ENCODE data around the gene SLC39A11. TPM values are rescaled to one million over a fixed set of nuclear protein-coding genes. Genes with fewer than 3 reads are reported as not detected.

The SLC39A11 gene
- polyA plus RNA-seq, 1 of the 3 experiments (the other 2 are of a cell fraction) = 23.5 TPM

DNA sequence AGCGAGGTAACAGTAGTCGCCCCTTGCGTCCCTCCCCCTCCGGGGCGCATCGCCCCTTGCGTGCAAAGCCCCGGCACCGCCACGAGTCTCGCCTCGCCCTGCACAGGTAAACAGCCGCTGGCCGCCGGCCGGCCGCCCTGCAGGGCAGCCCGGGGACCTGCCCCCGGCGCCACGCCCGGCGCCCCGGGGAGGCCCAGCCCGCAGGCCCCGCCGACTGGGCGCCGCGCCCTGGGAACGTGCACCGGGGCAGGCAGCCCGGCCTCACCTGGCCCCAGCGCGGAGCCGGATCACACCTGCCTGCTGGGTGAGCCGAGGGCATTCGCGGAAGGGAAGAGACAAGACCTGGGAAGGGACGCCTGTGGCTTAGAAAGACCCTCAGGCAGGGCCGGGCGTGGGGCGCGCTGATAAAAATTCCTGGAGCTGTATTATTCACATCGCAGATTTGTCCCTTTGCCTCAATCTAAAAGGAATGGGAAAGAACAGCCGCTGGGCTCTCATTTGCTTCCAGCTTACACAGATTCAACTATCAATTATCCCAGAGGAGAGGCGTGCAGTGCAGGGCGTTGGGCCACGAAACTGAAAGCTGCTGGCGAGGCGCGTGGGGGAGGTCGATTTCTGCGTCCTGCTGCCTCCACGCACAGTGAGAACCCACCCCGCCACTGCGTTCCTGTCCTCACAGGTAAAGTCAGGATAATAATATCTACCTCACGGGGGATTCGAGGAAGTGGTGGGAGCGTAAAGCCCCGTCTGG is 451.9 kb downstream of the SLC39A11 start:
- POLR2A ChIA-PET = no interaction called here
- Histone ChIP-seq H3K27ac (ENCODE audit: low read depth in 2 of 2, low read length in 1 of 2) (no peak overlapping the region), H3K79me2 (ENCODE audit: insufficient read depth) (no peaks in the 10 kb centered on the region), H3K9me3 (no peaks in the 10 kb centered on the region), H4K20me1 (ENCODE audit: insufficient read depth) (no peaks in the 10 kb centered on the region), H3K9me2 (no peaks in the 10 kb centered on the region), H3K36me3 (replicated peaks in 1 of 2; ENCODE audit: control insufficient read depth in 1 of 2, insufficient read depth in 2 of 2, low read length in 1 of 2) (no peaks in the 10 kb centered on the region), H3F3A (replicated peaks; ENCODE audit: insufficient read depth) (no peaks in the 10 kb centered on the region), H3K9ac (no peak overlapping the region), H3K27me3 (ENCODE audit: insufficient read depth) (no peaks in the 10 kb centered on the region), H3K4me2 (no peak overlapping the region), H3K4me3 (ENCODE audit: low read depth in 2 of 2, low read length in 1 of 2) (no peak overlapping the region), H2AFZ (ENCODE audit: low read depth) (no peak overlapping the region), H3K4me1 (ENCODE audit: control insufficient read depth in 1 of 2, insufficient read depth in 2 of 2, low read depth in 1 of 2, low read length in 1 of 2) (peaks cover 0 to 10% of the 10 kb centered on the region in 2 experiments; a peak in 2 of 4 replicates)
- DNase-seq = no peak
- WGBS (ENCODE audit: low lambda C conversion rate) = 93% methylated on average over 59 of the region's 61 CpGs
- TF ChIP-seq RFX5 (IDR thresholded peaks at IDR 0.05; ENCODE audit: low read length) = no peak
- no peak for TF ChIP-seq JUND (IDR thresholded peaks at IDR 0.05)
- TF ChIP-seq, protein P1, sequence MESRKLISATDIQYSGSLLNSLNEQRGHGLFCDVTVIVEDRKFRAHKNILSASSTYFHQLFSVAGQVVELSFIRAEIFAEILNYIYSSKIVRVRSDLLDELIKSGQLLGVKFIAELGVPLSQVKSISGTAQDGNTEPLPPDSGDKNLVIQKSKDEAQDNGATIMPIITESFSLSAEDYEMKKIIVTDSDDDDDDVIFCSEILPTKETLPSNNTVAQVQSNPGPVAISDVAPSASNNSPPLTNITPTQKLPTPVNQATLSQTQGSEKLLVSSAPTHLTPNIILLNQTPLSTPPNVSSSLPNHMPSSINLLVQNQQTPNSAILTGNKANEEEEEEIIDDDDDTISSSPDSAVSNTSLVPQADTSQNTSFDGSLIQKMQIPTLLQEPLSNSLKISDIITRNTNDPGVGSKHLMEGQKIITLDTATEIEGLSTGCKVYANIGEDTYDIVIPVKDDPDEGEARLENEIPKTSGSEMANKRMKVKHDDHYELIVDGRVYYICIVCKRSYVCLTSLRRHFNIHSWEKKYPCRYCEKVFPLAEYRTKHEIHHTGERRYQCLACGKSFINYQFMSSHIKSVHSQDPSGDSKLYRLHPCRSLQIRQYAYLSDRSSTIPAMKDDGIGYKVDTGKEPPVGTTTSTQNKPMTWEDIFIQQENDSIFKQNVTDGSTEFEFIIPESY (IDR thresholded peaks at IDR 0.05; ENCODE audit: borderline replicate concordance, low read depth) = no peak
- TF ChIP-seq ELF1 (IDR thresholded peaks at IDR 0.05) = no peak
- no peak for TF ChIP-seq MXI1 (IDR thresholded peaks at IDR 0.05; ENCODE audit: low read depth, low read length)
- no peak for TF ChIP-seq TCF12 (IDR thresholded peaks at IDR 0.05)
- no peak for TF ChIP-seq SIN3A (IDR thresholded peaks at IDR 0.05; ENCODE audit: borderline replicate concordance, low read depth, low read length)
- no peak for TF ChIP-seq FOXM1 (IDR thresholded peaks at IDR 0.05; ENCODE audit: low read depth)
- no peak for TF ChIP-seq EP300 (IDR thresholded peaks at IDR 0.05; ENCODE audit: borderline replicate concordance in 1 of 2, low read depth in 1 of 2, low read length in 1 of 2)
- TF ChIP-seq NFIC (IDR thresholded peaks at IDR 0.05; ENCODE audit: borderline replicate concordance) = no peak
- no peak for TF ChIP-seq TAF1 (IDR thresholded peaks at IDR 0.05; ENCODE audit: borderline replicate concordance, low read depth, low read length)
- no peak for TF ChIP-seq GATA2 (CRISPR knock-in tag; IDR thresholded peaks at IDR 0.05)
- TF ChIP-seq, protein P2, sequence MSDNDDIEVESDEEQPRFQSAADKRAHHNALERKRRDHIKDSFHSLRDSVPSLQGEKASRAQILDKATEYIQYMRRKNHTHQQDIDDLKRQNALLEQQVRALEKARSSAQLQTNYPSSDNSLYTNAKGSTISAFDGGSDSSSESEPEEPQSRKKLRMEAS (IDR thresholded peaks at IDR 0.05; ENCODE audit: low read depth) = no peak
- no peak for TF ChIP-seq RXRA (IDR thresholded peaks at IDR 0.05; ENCODE audit: borderline replicate concordance, low read depth)
- no peak for TF ChIP-seq EZH2phosphoT487 (IDR thresholded peaks at IDR 0.05; ENCODE audit: borderline replicate concordance, low read depth)
- TF ChIP-seq FOSL2 (IDR thresholded peaks at IDR 0.05; ENCODE audit: borderline replicate concordance, low read depth) = no peak
- no peak for TF ChIP-seq YY1 (IDR thresholded peaks at IDR 0.05; ENCODE audit: low read depth)
- no peak for TF ChIP-seq SMC3 (IDR thresholded peaks at IDR 0.05; ENCODE audit: low read depth, low read length)
- TF ChIP-seq CHD2 (IDR thresholded peaks at IDR 0.05; ENCODE audit: low read length, partially characterized antibody) = no peak
- TF ChIP-seq TEAD4 (IDR thresholded peaks at IDR 0.05; ENCODE audit: borderline replicate concordance, insufficient read depth) = no peak
- CTCF ChIA-PET = interaction anchor here (0.9 kb wide), 2 partner anchors 12 to 23 kb away, joined by 3 read pairs; no protein-coding TSS in a partner anchor
